Neuronal stem cell (in vitro differentiated cells): Measurements from ENCODE around the gene CCDC87.

Experiments
- DNase-seq: peaks from one replicate; pipeline ENCODE4 v3.0.0-alpha.2; 2013; ENCODE audit warnings: low spot score
- H2AFZ ChIP-seq: one replicate; pipeline ENCODE4 v1.6.1; 2013; ENCODE audit warnings: mild to moderate bottlenecking, low read length, inconsistent platforms
- H2AK5ac ChIP-seq: 2 replicates; pipeline ENCODE4 v1.6.1; 2013; ENCODE audit warnings: low read depth, mild to moderate bottlenecking, inconsistent platforms, low read length, moderate library complexity, mixed read lengths
- H2BK120ac ChIP-seq: 2 replicates; pipeline ENCODE4 v1.6.1; 2013; ENCODE audit warnings: low read depth, mild to moderate bottlenecking, inconsistent platforms, low read length, moderate library complexity, mixed read lengths
- H2BK12ac ChIP-seq: one replicate; pipeline ENCODE4 v1.6.1; 2013; ENCODE audit warnings: low read length, inconsistent platforms
- H2BK15ac ChIP-seq: 2 replicates; pipeline ENCODE4 v1.6.1; 2013; ENCODE audit warnings: mild to moderate bottlenecking, low read length, inconsistent platforms, mixed read lengths
- H2BK5ac ChIP-seq: one replicate; pipeline ENCODE4 v1.6.1; 2013; ENCODE audit warnings: inconsistent platforms, mild to moderate bottlenecking, low read length, moderate library complexity
- H3K14ac ChIP-seq: one replicate; pipeline ENCODE4 v1.6.1; 2013; ENCODE audit warnings: low read length, inconsistent platforms
- H3K18ac ChIP-seq: 2 replicates; pipeline ENCODE4 v1.6.1; 2013; ENCODE audit warnings: low read length, inconsistent platforms
- H3K23ac ChIP-seq: 2 replicates; pipeline ENCODE4 v1.6.1; 2013; ENCODE audit warnings: low read depth, mild to moderate bottlenecking, mixed read lengths, low read length, inconsistent platforms; ENCODE audit not compliant: poor library complexity
- H3K27ac ChIP-seq: replicated peaks from 3 replicates; pipeline ENCODE4 v1.5.1; 2013; ENCODE audit warnings: low read length, inconsistent platforms
- H3K27me3 ChIP-seq, 3 experiments: 2 replicates each; pipeline ENCODE4 v1.6.1; 2013; ENCODE audit warnings: low read length in 3 of 3, mild to moderate bottlenecking in 2 of 3, inconsistent platforms in 1 of 3, low read depth in 1 of 3, mixed read lengths in 1 of 3, moderate library complexity in 1 of 3; ENCODE audit not compliant: control insufficient read depth in 3 of 3, insufficient read depth in 3 of 3
- H3K36me3 ChIP-seq, 2 donors: replicated peaks in 1 of 2; 2 replicates each; pipeline ENCODE4 v1.6.1; 2013; ENCODE audit warnings: low read length in 2 of 2; ENCODE audit not compliant: control insufficient read depth in 2 of 2, insufficient read depth in 2 of 2
- H3K4ac ChIP-seq: 2 replicates; pipeline ENCODE4 v1.6.1; 2013; ENCODE audit warnings: inconsistent platforms, mild to moderate bottlenecking, low read length, moderate library complexity
- H3K4me1 ChIP-seq, 2 donors: 1 replicate in 1 of 2; 2 replicates in 1 of 2; pipeline ENCODE4 v1.6.1; 2013; ENCODE audit warnings: low read length in 2 of 2, low read depth in 1 of 2; ENCODE audit not compliant: control insufficient read depth in 2 of 2, insufficient read depth in 1 of 2
- H3K4me2 ChIP-seq: one replicate; pipeline ENCODE4 v1.6.1; 2013; ENCODE audit warnings: mild to moderate bottlenecking, low read length, inconsistent platforms; ENCODE audit not compliant: insufficient read depth, poor library complexity, severe bottlenecking
- H3K4me3 ChIP-seq, 2 donors: 2 replicates each; pipeline ENCODE4 v1.5.1; 2013; ENCODE audit warnings: low read length in 2 of 2, mild to moderate bottlenecking in 2 of 2, inconsistent platforms in 1 of 2, moderate library complexity in 1 of 2
- H3K79me1 ChIP-seq: one replicate; pipeline ENCODE4 v1.6.1; 2013; ENCODE audit warnings: low read depth, mild to moderate bottlenecking, inconsistent platforms, low read length, moderate library complexity
- H3K9ac ChIP-seq: one replicate; pipeline ENCODE4 v1.6.1; 2013; ENCODE audit warnings: mild to moderate bottlenecking, low read depth, low read length, inconsistent platforms; ENCODE audit not compliant: poor library complexity
- H3K9me3 ChIP-seq, 2 donors: replicated peaks in 1 of 2; 2 replicates each; pipeline versions ENCODE3 to v1.6.1; 2013; ENCODE audit warnings: low read length in 2 of 2, mild to moderate bottlenecking in 2 of 2, inconsistent platforms in 1 of 2, low read depth in 1 of 2, mixed read lengths in 1 of 2, moderate library complexity in 1 of 2; ENCODE audit not compliant: control insufficient read depth in 2 of 2, insufficient read depth in 1 of 2
- H4K8ac ChIP-seq: one replicate; pipeline ENCODE4 v1.6.1; 2013; ENCODE audit warnings: low read depth, mild to moderate bottlenecking, inconsistent platforms, low read length, moderate library complexity
- H4K91ac ChIP-seq: one replicate; pipeline ENCODE4 v1.6.1; 2013; ENCODE audit warnings: low read length, low read depth, mild to moderate bottlenecking, inconsistent platforms; ENCODE audit not compliant: poor library complexity
- WGBS, 2 donors: extraction: QIAGEN DNeasy Blood & Tissue Kit; methylation state at CpG; one replicate each; pipeline ENCODE4 v1.1.7; 2013; ENCODE audit warnings: missing lambda C conversion rate in 2 of 2, mixed read lengths in 1 of 2; ENCODE audit not compliant: insufficient read length in 2 of 2, insufficient replicate concordance in 1 of 2; ENCODE audit errors: extremely low coverage in 2 of 2; 5-methylcytosine and 5-hydroxymethylcytosine counted together

The CCDC87 gene

GRCh38 chr11:66548774-66549630 is 43.9 kb downstream of the CCDC87 start:
- Histone ChIP-seq H2BK5ac (no peak overlapping the region), H3K18ac (peak overlapping the region; percentile 76), H3K14ac (peak overlapping the region; percentile 15), H3K4me3 (no peak overlapping the region), H3K23ac (peak overlapping the region; percentile 1), H4K8ac (no peak overlapping the region), H2BK15ac (peak overlapping the region; percentile 50), H3K4me2 (no peak overlapping the region), H3K79me1 (no peaks in the 10 kb centered on the region), H3K36me3 (no peaks in the 10 kb centered on the region), H3K27me3 (no peaks in the 10 kb centered on the region), H2BK120ac (no peak overlapping the region), H3K4me1 (peaks cover 14 to 26% of the 10 kb centered on the region in 2 donors), H4K91ac (peak overlapping the region; percentile 59), H3K9ac (peak overlapping the region; percentile 64), H2AFZ (no peak overlapping the region), H2AK5ac (peak overlapping the region; percentile 53), H3K9me3 (no peaks in the 10 kb centered on the region), H3K4ac (no peak overlapping the region), H3K27ac (peak overlapping the region; percentile 38), H2BK12ac (peak overlapping the region; percentile 68)
- DNase-seq, result no peak
- no CpG with 5 or more reads among the region's 16 CpGs for WGBS, 2 donors

DNA sequence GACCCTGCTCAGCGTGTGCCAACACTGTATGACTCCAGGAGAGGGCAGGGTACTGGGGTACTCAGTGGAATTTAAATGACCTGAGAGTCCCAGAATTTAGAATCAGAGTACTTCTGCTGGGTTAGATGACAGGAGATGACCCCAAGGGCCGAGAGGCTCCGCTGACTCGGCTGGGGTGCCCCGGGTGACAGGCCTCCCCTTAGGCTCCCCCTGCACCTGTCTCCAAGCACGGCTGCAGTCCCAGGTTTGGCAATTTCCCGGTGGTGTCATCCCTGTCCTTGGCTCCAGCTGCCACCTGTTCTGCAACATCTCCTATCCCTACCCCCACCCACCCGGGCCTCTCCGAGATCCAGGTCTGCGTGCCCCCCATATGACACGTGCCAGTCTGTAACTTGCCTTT is 44.8 kb downstream of the CCDC87 start:
- H3K27ac ChIP-seq, result peak overlapping the region; percentile 59
- H3K27me3 ChIP-seq, result no peaks in the 10 kb centered on the region
- no peak overlapping the region for H2BK12ac ChIP-seq
- H3K4me3 ChIP-seq, result no peak overlapping the region
- no peak overlapping the region for H3K4ac ChIP-seq
- H3K14ac ChIP-seq, result no peak overlapping the region
- peak overlapping the region; percentile 79 for H2BK15ac ChIP-seq
- H3K4me2 ChIP-seq, result peak overlapping the region; percentile 89
- peak overlapping the region; percentile 41 for H3K18ac ChIP-seq
- no peak overlapping the region for H2BK120ac ChIP-seq
- no CpG with 5 or more reads among the region's 11 CpGs for WGBS, 2 donors
- H4K8ac ChIP-seq, result no peak overlapping the region
- peaks cover under 1 to 2% of the 10 kb centered on the region in 2 donors for H3K36me3 ChIP-seq
- peaks cover 17 to 32% of the 10 kb centered on the region in 2 donors for H3K4me1 ChIP-seq
- H3K9ac ChIP-seq, result no peak overlapping the region
- no peaks in the 10 kb centered on the region for H3K79me1 ChIP-seq
- H2AK5ac ChIP-seq, result peak overlapping the region; percentile 78
- no peak overlapping the region for H2BK5ac ChIP-seq
- no peak for DNase-seq
- H2AFZ ChIP-seq, result peak overlapping the region; percentile 21
- H3K23ac ChIP-seq, result no peak overlapping the region
- H4K91ac ChIP-seq, result no peak overlapping the region
- H3K9me3 ChIP-seq, result no peaks in the 10 kb centered on the region

DNA sequence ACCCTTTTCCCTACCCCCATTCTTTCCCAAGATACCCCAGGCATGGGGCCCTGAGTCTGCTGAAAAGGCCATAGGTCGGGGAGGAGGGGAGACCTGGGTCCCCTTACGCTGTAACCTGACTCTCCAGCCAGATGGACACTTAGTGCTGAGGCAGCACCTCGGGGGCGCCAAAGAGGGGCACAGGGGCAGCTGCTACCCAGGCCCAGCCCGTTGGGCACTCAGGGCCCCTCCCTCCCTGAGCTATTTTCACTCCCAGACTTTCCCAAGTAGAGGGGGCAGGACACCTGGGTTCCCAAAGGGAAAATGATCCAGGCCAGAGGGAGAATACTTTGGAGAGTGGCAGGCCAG is 45.2 kb downstream of the CCDC87 start:
- peak overlapping the region; percentile 21 for H2AFZ ChIP-seq
- H4K8ac ChIP-seq, result no peak overlapping the region
- peak overlapping the region; percentile 75 for H2BK120ac ChIP-seq
- H3K27me3 ChIP-seq, result no peaks in the 10 kb centered on the region
- H3K23ac ChIP-seq, result no peak overlapping the region
- DNase-seq, result peak; percentile 55
- H4K91ac ChIP-seq, result no peak overlapping the region
- H2BK15ac ChIP-seq, result peak overlapping the region; percentile 79
- peak overlapping the region; percentile 41 for H3K18ac ChIP-seq
- no CpG with 5 or more reads among the region's 5 CpGs for WGBS, 2 donors
- peaks cover 19 to 32% of the 10 kb centered on the region in 2 donors for H3K4me1 ChIP-seq
- H3K4me2 ChIP-seq, result peak overlapping the region; percentile 89
- H3K36me3 ChIP-seq, result peaks cover 2 to 4% of the 10 kb centered on the region in 2 donors
- H3K4me3 ChIP-seq, result no peak overlapping the region
- H3K9ac ChIP-seq, result peak overlapping the region; percentile 50
- no peak overlapping the region for H2BK12ac ChIP-seq
- no peaks in the 10 kb centered on the region for H3K9me3 ChIP-seq
- H3K14ac ChIP-seq, result no peak overlapping the region
- H2BK5ac ChIP-seq, result peak overlapping the region; percentile 90
- H3K4ac ChIP-seq, result no peak overlapping the region
- no peaks in the 10 kb centered on the region for H3K79me1 ChIP-seq
- H3K27ac ChIP-seq, result peak overlapping the region; percentile 65
- H2AK5ac ChIP-seq, result peak overlapping the region; percentile 78

DNA sequence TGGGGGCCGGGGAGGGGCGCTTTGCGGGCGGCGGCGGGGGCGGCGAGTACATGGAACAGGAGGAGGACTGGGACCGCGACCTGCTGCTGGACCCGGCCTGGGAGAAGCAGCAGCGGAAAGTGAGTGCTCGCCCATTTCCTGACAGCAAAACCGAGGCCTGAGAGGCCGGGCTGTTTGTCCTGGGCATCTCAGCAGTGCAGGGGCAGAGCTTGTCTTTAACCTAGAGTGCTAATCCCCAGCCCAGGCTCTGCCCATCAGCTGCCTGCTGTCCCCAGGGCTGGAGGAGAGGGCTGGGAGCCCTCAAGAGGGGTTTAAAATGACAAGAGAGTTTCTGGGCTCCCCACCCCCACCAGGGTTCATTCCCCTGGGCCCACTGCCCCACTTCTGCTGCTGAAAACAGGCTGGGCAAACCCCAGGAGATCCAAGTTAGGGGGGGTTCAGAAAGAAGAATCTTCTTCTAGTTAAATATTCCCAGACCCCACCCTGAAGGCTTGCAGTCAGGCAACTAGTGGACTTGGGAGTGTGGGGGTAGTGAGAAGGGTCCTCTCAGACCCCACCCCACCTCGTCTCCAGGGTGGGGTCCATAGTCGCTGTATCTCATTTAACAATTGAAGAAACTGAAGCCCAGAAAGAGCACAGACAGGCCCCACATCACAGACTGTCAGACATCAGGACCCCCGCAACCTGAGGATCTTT is 45.7 kb downstream of the CCDC87 start:
- Histone ChIP-seq H3K23ac (peak overlapping the region; percentile 18), H3K4ac (no peak overlapping the region), H3K9me3 (no peaks in the 10 kb centered on the region), H2BK12ac (no peak overlapping the region), H4K91ac (no peak overlapping the region), H3K4me1 (peaks cover 19 to 32% of the 10 kb centered on the region in 2 donors), H3K9ac (no peak overlapping the region), H3K4me3 (peak overlapping the region in 1 of 2 donors; percentile 73), H3K14ac (no peak overlapping the region), H2BK5ac (peak overlapping the region; percentile 90), H2BK15ac (peak overlapping the region; percentile 94), H3K79me1 (no peaks in the 10 kb centered on the region), H3K18ac (peak overlapping the region; percentile 85), H4K8ac (no peak overlapping the region), H3K36me3 (peaks cover 3 to 10% of the 10 kb centered on the region in 2 donors), H3K4me2 (peak overlapping the region; percentile 89), H3K27me3 (no peaks in the 10 kb centered on the region), H2AK5ac (peak overlapping the region; percentile 53), H3K27ac (peak overlapping the region; percentile 65), H2BK120ac (peak overlapping the region; percentile 75), H2AFZ (peak overlapping the region; percentile 97)
- DNase-seq, result peak; percentile 29
- no CpG with 5 or more reads among the region's 18 CpGs for WGBS, 2 donors
